Large intestine (tissue), 3 donors: Measurements from ENCODE around the gene ACTL8. TPM values are rescaled to one million over a fixed set of nuclear protein-coding genes. Genes with fewer than 3 reads are reported as not detected.

Source experiments
- DNase-seq, 2 donors: peaks; one replicate each; pipeline versions ENCODE4 v3.0.0 to v3.0.0-alpha.2; 2013
- H3K27ac ChIP-seq: one replicate; pipeline ENCODE4 v1.5.1; 2013; ENCODE audit warnings: low read length
- H3K27me3 ChIP-seq: 2 replicates; pipeline ENCODE4 v1.6.1; 2013; ENCODE audit warnings: low read length; ENCODE audit not compliant: control insufficient read depth, insufficient read depth
- H3K36me3 ChIP-seq: 2 replicates; pipeline ENCODE4 v1.6.1; 2013; ENCODE audit warnings: low read length; ENCODE audit not compliant: control insufficient read depth, insufficient read depth
- H3K4me1 ChIP-seq: one replicate; pipeline ENCODE4 v1.6.1; 2013; ENCODE audit warnings: low read length; ENCODE audit not compliant: control insufficient read depth, insufficient read depth
- H3K4me3 ChIP-seq: one replicate; pipeline ENCODE4 v1.5.1; 2013; ENCODE audit warnings: low read length
- H3K9me3 ChIP-seq: one replicate; pipeline ENCODE4 v1.6.1; 2013; ENCODE audit warnings: mild to moderate bottlenecking, low read depth, low read length, moderate library complexity; ENCODE audit not compliant: control insufficient read depth
- WGBS: methylation state at CpG from one replicate; pipeline ENCODE4 v1.1.5; 2013; ENCODE audit warnings: low lambda C conversion rate; ENCODE audit not compliant: insufficient coverage; 5-methylcytosine and 5-hydroxymethylcytosine counted together
- polyA plus RNA-seq: library from polyadenylated mRNA; unstranded; fragments of 120-200 nt; gene quantifications from one replicate; pipeline ENCODE4 v1.2.1, GENCODE V29; 2013

Gene ACTL8
- polyA plus RNA-seq, 1 donor, result not detected

- WGBS, result no CpG with 5 or more reads among the region's 6 CpGs
- H3K36me3 ChIP-seq, result no peaks in the 10 kb centered on the region
- no peak overlapping the region for H3K27ac ChIP-seq
- H3K27me3 ChIP-seq, result peaks cover 11% of the 10 kb centered on the region
- no peak overlapping the region for H3K4me3 ChIP-seq
- no peak for DNase-seq
- H3K4me1 ChIP-seq, result no peaks in the 10 kb centered on the region
- no peaks in the 10 kb centered on the region for H3K9me3 ChIP-seq
Measured at GRCh38 chr1:17723684-17724083, 31.4 kb upstream of the ACTL8 start.

DNA sequence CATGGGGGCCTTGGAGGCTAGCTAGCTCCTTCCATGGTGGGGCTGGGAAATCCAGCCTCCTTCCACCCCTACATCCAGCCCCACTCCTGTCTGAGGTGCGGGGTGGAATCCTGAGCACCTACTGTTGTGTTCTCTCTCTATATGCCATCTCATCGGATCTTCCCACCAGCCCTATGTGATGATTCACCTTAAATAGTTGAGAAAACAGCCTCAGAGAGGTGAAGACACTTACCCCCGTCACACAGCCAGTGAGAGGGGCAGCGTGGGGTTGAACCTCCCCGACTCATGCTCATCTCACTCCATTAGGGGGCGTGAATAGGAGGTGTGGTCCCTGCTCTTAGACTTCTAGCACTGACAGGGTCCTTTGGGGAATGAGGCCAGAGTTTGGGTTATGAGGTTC, 31.0 kb upstream of the ACTL8 start:
- Histone ChIP-seq H3K27me3 (peaks cover 11% of the 10 kb centered on the region), H3K4me3 (no peak overlapping the region), H3K9me3 (no peaks in the 10 kb centered on the region), H3K36me3 (no peaks in the 10 kb centered on the region), H3K4me1 (no peaks in the 10 kb centered on the region), H3K27ac (no peak overlapping the region)
- no CpG with 5 or more reads among the region's 6 CpGs for WGBS
- DNase-seq, result no peak

DNA sequence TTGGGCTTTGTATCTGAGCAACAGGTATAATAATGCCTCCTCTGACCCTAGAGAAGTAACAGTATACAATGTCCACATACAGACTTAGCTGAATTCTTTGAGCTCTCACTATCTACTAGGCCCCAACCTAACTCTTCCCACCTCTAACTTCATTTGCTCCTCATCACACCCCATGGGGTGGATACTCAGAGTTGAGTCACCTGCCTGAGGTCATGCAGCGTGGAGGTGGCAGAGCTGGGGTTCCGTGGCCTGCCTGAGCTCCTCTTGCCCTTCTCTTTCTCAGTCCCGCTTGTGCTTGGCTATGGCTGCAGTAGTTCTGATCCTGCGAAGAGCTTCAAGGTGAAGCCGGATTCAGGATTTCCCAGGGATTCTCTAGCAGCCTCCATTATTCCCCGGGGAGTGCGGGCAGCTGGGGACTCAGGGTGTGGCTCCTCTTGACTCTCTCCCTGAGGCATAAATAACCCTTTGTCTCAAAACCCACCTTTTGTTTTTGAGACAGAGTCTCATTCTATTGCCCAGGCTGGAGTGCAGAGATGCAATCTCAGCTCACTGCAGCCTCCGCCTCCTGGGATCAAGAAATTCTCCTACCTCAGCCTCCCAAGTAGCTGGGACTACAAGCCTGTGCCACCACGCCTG, 29.9 kb upstream of the ACTL8 start:
- 100% methylated on average over 1 of the region's 9 CpGs for WGBS
- Histone ChIP-seq H3K27ac (no peak overlapping the region), H3K36me3 (no peaks in the 10 kb centered on the region), H3K9me3 (no peaks in the 10 kb centered on the region), H3K4me1 (no peaks in the 10 kb centered on the region), H3K4me3 (no peak overlapping the region), H3K27me3 (peaks cover 15% of the 10 kb centered on the region)
- no peak for DNase-seq

GRCh38 chr1:17725811-17726582, 29.1 kb upstream of the ACTL8 start:
- Histone ChIP-seq H3K27ac (no peak overlapping the region), H3K27me3 (peaks cover 15% of the 10 kb centered on the region), H3K4me1 (no peaks in the 10 kb centered on the region), H3K4me3 (no peak overlapping the region), H3K9me3 (no peaks in the 10 kb centered on the region), H3K36me3 (no peaks in the 10 kb centered on the region)
- no peak for DNase-seq
- no CpG with 5 or more reads among the region's 7 CpGs for WGBS

DNA sequence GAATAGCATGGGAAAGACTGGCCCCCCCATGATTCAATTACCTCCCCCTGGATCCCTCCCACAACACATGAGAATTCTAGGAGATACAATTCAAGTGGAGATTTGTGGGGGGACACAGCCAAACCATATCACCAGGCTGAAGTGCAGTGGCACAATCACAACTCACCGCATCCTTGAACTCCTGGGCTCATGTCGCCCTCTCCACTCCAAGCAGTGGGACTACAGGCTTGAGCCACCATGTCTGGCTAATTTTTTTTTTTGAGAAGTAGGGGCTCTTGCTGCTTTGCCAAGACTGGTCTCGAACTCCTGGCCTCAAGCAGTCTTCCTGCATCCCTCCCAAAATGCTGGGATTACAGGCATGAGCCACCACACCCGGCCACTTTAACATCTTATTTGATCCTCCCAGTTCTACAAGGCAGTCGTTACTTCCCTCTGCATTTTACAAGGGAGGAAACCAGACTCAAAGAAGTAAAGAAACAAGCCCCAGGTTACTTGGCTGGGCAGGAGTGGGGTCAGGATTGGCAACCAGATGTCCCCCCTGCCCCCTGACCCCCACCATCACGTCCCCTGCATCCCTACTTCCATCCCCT, 26.9 kb upstream of the ACTL8 start:
- no CpG with 5 or more reads among the region's 6 CpGs for WGBS
- no peaks in the 10 kb centered on the region for H3K36me3 ChIP-seq
- peaks cover 12% of the 10 kb centered on the region for H3K27me3 ChIP-seq
- no peaks in the 10 kb centered on the region for H3K4me1 ChIP-seq
- no peak overlapping the region for H3K4me3 ChIP-seq
- no peak overlapping the region for H3K27ac ChIP-seq
- H3K9me3 ChIP-seq, result no peaks in the 10 kb centered on the region
- DNase-seq, result no peak

GRCh38 chr1:17729248-17729647, 25.9 kb upstream of the ACTL8 start:
- H3K27ac ChIP-seq, result no peak overlapping the region
- H3K9me3 ChIP-seq, result no peaks in the 10 kb centered on the region
- peaks cover 8% of the 10 kb centered on the region for H3K27me3 ChIP-seq
- H3K36me3 ChIP-seq, result no peaks in the 10 kb centered on the region
- H3K4me1 ChIP-seq, result no peaks in the 10 kb centered on the region
- no peak overlapping the region for H3K4me3 ChIP-seq
- WGBS, result no CpG with 5 or more reads among the region's 12 CpGs
- peak in 1 of 2 donors; percentile 9 for DNase-seq

- H3K27ac ChIP-seq, result no peak overlapping the region
- no peaks in the 10 kb centered on the region for H3K9me3 ChIP-seq
- H3K4me3 ChIP-seq, result no peak overlapping the region
- H3K36me3 ChIP-seq, result no peaks in the 10 kb centered on the region
- no peaks in the 10 kb centered on the region for H3K4me1 ChIP-seq
- WGBS, result no CpG with 5 or more reads among the region's 10 CpGs
- H3K27me3 ChIP-seq, result peaks cover 8% of the 10 kb centered on the region
- DNase-seq, result no peak
Measured at GRCh38 chr1:17729909-17730308, 25.2 kb upstream of the ACTL8 start.

DNA sequence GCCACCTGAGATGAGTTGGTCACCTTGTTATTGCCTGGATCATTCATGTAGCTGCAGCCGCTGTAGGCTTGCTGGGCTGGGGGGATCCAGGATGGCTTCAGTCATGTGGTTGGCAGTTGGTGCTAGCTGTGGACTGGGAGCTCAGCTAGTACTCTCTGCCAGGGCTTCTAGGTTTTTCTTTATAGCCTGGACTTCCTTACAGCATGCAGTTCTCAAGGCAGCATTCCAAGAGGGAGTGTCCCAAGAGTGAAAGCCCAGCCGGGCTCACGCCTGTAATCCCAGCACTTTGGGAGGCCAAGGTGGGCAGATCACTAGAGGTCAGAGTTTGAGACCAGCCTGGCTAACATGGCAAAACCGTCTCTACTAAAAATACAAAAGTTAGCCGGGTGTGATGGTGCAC, 23.7 kb upstream of the ACTL8 start:
- Histone ChIP-seq H3K27ac (no peak overlapping the region), H3K9me3 (no peaks in the 10 kb centered on the region), H3K36me3 (no peaks in the 10 kb centered on the region), H3K27me3 (peaks cover 8% of the 10 kb centered on the region), H3K4me1 (no peaks in the 10 kb centered on the region), H3K4me3 (no peak overlapping the region)
- no CpG with 5 or more reads among the region's 5 CpGs for WGBS
- no peak for DNase-seq

- no peak for DNase-seq
- Histone ChIP-seq H3K27me3 (peaks cover 13% of the 10 kb centered on the region), H3K27ac (no peak overlapping the region), H3K4me3 (no peak overlapping the region), H3K4me1 (no peaks in the 10 kb centered on the region), H3K36me3 (no peaks in the 10 kb centered on the region), H3K9me3 (no peaks in the 10 kb centered on the region)
- WGBS, result no CpG with 5 or more reads among the region's 2 CpGs
Measured at GRCh38 chr1:17732475-17732874, 22.7 kb upstream of the ACTL8 start.

DNA sequence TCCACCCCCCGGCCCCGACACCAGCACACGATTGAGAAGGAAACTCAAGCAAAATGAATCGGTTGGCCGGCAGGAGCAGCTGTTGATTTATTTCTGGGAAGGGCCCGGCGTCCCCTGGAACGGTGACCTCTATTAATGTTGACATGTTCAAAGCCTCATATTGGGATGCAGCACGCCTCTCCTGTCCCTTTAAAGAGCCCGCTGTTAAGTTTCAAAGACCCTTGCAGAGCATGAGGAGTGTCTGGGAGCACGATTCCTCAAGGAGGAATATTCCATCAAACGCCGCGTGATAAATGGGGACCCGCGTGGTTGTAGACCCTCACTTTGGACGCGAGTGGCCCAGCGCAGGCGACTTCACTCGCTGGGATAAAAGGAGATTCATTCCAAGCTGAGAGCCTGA, 21.5 kb upstream of the ACTL8 start:
- WGBS, result no CpG with 5 or more reads among the region's 21 CpGs
- no peak for DNase-seq
- Histone ChIP-seq H3K27me3 (peaks cover 13% of the 10 kb centered on the region), H3K9me3 (no peaks in the 10 kb centered on the region), H3K4me1 (no peaks in the 10 kb centered on the region), H3K36me3 (no peaks in the 10 kb centered on the region), H3K27ac (no peak overlapping the region), H3K4me3 (no peak overlapping the region)
